Measurements from ENCODE around the gene DAP.
"Not testable (repeated sequence)": the region's sequence is repeated elsewhere in the genome, so short reads cannot be mapped to it uniquely, and the experiment has no call there.

The DAP gene

GRCh38 chr5:10649666-10650380 lies 111.2 kb downstream of the DAP start:
- DNase-seq = no peak

- no peak for DNase-seq
Measured at GRCh38 chr5:10648806-10649665, 112.0 kb downstream of the DAP start.

GRCh38 chr5:10647640-10648039 lies 113.4 kb downstream of the DAP start:
- DNase-seq = no peak

- DNase-seq = no peak
Measured at GRCh38 chr5:10645671-10646070, 115.4 kb downstream of the DAP start.

- no peak for DNase-seq
Measured at GRCh38 chr5:10645146-10645545, 115.9 kb downstream of the DAP start.

GRCh38 chr5:10644192-10644591 lies 116.8 kb downstream of the DAP start:
- DNase-seq = no peak

GRCh38 chr5:10642367-10642766 lies 118.7 kb downstream of the DAP start:
- DNase-seq = no peak

- no peak for DNase-seq
Measured at GRCh38 chr5:10639846-10640368, 121.1 kb downstream of the DAP start.

GRCh38 chr5:10638723-10639122 lies 122.3 kb downstream of the DAP start:
- not testable (repeated sequence) for DNase-seq

GRCh38 chr5:10637944-10638343 lies 123.1 kb downstream of the DAP start:
- no peak for DNase-seq

GRCh38 chr5:10636363-10637142 lies 124.5 kb downstream of the DAP start:
- DNase-seq = no peak

GRCh38 chr5:10635867-10636350 lies 125.1 kb downstream of the DAP start:
- DNase-seq = no peak

- DNase-seq = no peak
Measured at GRCh38 chr5:10635257-10635866, 125.7 kb downstream of the DAP start.

GRCh38 chr5:10634562-10634961 lies 126.5 kb downstream of the DAP start:
- DNase-seq = no peak

GRCh38 chr5:10634050-10634449 lies 127.0 kb downstream of the DAP start:
- DNase-seq = no peak

- no peak for DNase-seq
Measured at GRCh38 chr5:10633271-10634049, 127.6 kb downstream of the DAP start.

- no peak for DNase-seq
Measured at GRCh38 chr5:10632110-10632761, 128.8 kb downstream of the DAP start.

GRCh38 chr5:10631316-10631996 lies 129.6 kb downstream of the DAP start:
- no peak for DNase-seq

GRCh38 chr5:10630744-10631143 lies 130.3 kb downstream of the DAP start:
- not testable (repeated sequence) for DNase-seq

- DNase-seq = no peak
Measured at GRCh38 chr5:10630126-10630525, 130.9 kb downstream of the DAP start.

GRCh38 chr5:10629682-10630081 lies 131.4 kb downstream of the DAP start:
- no peak for DNase-seq

Measured in COR-L47 (cell line).